ENCODE measurements around the gene TBL1X.

- no peak for TF ChIP-seq CREB1 (CRISPR knock-in tag; IDR thresholded peaks at IDR 0.05; ENCODE audit: low read depth)
- TF ChIP-seq, protein P1, sequence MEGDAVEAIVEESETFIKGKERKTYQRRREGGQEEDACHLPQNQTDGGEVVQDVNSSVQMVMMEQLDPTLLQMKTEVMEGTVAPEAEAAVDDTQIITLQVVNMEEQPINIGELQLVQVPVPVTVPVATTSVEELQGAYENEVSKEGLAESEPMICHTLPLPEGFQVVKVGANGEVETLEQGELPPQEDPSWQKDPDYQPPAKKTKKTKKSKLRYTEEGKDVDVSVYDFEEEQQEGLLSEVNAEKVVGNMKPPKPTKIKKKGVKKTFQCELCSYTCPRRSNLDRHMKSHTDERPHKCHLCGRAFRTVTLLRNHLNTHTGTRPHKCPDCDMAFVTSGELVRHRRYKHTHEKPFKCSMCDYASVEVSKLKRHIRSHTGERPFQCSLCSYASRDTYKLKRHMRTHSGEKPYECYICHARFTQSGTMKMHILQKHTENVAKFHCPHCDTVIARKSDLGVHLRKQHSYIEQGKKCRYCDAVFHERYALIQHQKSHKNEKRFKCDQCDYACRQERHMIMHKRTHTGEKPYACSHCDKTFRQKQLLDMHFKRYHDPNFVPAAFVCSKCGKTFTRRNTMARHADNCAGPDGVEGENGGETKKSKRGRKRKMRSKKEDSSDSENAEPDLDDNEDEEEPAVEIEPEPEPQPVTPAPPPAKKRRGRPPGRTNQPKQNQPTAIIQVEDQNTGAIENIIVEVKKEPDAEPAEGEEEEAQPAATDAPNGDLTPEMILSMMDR (conservative IDR thresholded peaks at IDR 0.05; ENCODE audit: low read depth in 2 of 2) = no peak
- no peak for TF ChIP-seq POLR2AphosphoS5 (IDR thresholded peaks at IDR 0.05; ENCODE audit: low read depth)
- TF ChIP-seq EZH2 (IDR thresholded peaks at IDR 0.05; ENCODE audit: low read depth, unreplicated experiment) = no peak
- no peak for TF ChIP-seq REST (IDR thresholded peaks at IDR 0.05; ENCODE audit: unreplicated experiment)
Measured at GRCh38 chrX:9765737-9766097, 300.9 kb downstream of the TBL1X start, which contains the start of gene GPR143.

Measured in GM23338 (cell line).